Smooth muscle cell (in vitro differentiated cells): ENCODE data around the gene PER3. TPM values are rescaled to one million over a fixed set of nuclear protein-coding genes. Genes with fewer than 3 reads are reported as not detected.
A peak's percentile ranks its signal among the peaks of the same experiment; 100 is the strongest.

Experiments used
- DNase-seq: peaks from one replicate; lab custom pipeline; 2025; ENCODE audit not compliant: unreplicated experiment; lab: John Stamatoyannopoulos, UW
- H2AFZ ChIP-seq: fragments of 200-600 bp; sonication (generic); 2 replicates; pipeline ENCODE4 v1.6.0; 2016; ENCODE audit warnings: antibody characterized with exemption, low read depth, mild to moderate bottlenecking
- H3F3A ChIP-seq: fragments of 200-600 bp; sonication (generic); 2 replicates; pipeline ENCODE4 v1.6.0; 2017; ENCODE audit warnings: antibody characterized with exemption, low read depth
- H3K27ac ChIP-seq: fragments of 200-600 bp; sonication (generic); 2 replicates; pipeline ENCODE4 v1.5.1; 2016; ENCODE audit warnings: low read depth, mild to moderate bottlenecking
- H3K27me3 ChIP-seq: fragments of 200-600 bp; sonication (generic); 2 replicates; pipeline ENCODE4 v1.6.1; 2016; ENCODE audit warnings: low read depth, mild to moderate bottlenecking
- H3K36me3 ChIP-seq: fragments of 200-600 bp; sonication (generic); 2 replicates; pipeline ENCODE4 v1.5.1; 2016; ENCODE audit warnings: low read depth
- H3K4me1 ChIP-seq: fragments of 200-600 bp; sonication (generic); 2 replicates; pipeline ENCODE4 v1.5.1; 2016; ENCODE audit warnings: low read depth
- H3K4me2 ChIP-seq: fragments of 200-600 bp; sonication (generic); 2 replicates; pipeline ENCODE4 v1.6.0; 2016; ENCODE audit warnings: mild to moderate bottlenecking
- H3K4me3 ChIP-seq: fragments of 200-600 bp; sonication (generic); 2 replicates; pipeline ENCODE4 v1.5.1; 2016; ENCODE audit warnings: mild to moderate bottlenecking
- H3K79me2 ChIP-seq: fragments of 200-600 bp; sonication (generic); 2 replicates; pipeline ENCODE4 v1.6.0; 2016; ENCODE audit warnings: low read depth, mild to moderate bottlenecking
- H3K9ac ChIP-seq: fragments of 200-600 bp; sonication (generic); 2 replicates; pipeline ENCODE4 v1.6.0; 2016; ENCODE audit warnings: low read depth
- H3K9me3 ChIP-seq: fragments of 200-600 bp; sonication (generic); replicated peaks from 2 replicates; pipeline ENCODE4 v1.5.1; 2016; ENCODE audit warnings: low read depth
- H4K20me1 ChIP-seq: fragments of 200-600 bp; sonication (generic); 2 replicates; pipeline ENCODE4 v1.6.0; 2016; ENCODE audit warnings: low read depth
- WGBS: methylation state at CpG from one replicate; pipeline ENCODE4 v1.1.7; 2016; ENCODE audit warnings: low lambda C conversion rate; 5-methylcytosine and 5-hydroxymethylcytosine counted together
- polyA plus RNA-seq: library from polyadenylated mRNA; unstranded; fragments of >200 nt; fragmentation: Nextera tagmentation; extraction: Ambion mirVana; gene quantifications from 2 replicates; pipeline ENCODE4 v1.2.1, GENCODE V29; 2016
- total RNA-seq: library from RNA; depleted of rRNA; stranded (reverse); fragments of >200 nt; gene quantifications from 2 replicates; pipeline ENCODE4 v1.2.3, GENCODE V29; 2014
- TF ChIP-seq, protein P1 (sequence below): fragments of 200-600 bp; sonication (generic); IDR thresholded peaks from 2 replicates; pipeline ENCODE4 v1.5.1; 2017; ENCODE audit warnings: borderline replicate concordance, mild to moderate bottlenecking, antibody characterized with exemption; ENCODE audit not compliant: insufficient read depth, poor library complexity, severe bottlenecking

Gene PER3
- total and polyA plus RNA-seq, 2 experiments from 2014 or later: 5.9 to 13.2 TPM

DNA sequence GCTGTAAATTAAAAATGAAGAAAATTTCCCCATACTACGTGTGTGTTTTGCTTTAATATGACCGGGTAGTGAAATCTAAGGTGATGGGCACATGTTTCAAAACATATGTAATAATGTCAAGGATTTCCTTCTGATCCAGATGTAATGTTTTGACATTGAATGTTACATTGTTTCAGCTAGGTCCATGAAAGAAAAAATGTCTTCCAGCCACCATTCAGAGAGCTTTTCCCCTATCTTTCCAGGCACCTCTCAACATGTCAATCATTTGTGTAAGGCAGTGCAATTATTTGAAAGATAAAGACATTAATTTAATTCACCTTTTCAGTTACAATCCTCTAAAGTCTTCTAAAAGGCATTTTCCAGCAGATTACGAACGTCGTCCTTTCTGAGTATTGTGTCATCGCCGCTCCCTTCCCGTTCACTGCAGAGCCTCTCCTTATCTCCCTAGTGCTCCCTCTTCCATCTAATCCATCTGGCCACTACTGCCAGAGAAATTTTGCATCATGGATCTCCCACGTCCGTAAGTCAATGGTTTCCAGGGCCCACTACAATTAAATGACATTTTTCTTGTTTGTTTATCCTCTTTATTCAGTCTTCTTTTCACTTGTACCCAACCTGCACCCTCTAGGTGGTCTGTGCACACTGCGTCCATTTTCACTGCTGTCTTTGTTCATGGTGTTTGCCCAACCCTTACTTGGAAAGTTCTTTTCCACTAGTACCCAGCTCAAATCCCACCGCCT is 14.2 kb upstream of the PER3 start:
- H3K27ac ChIP-seq: no peak overlapping the region
- peaks cover 20% of the 10 kb centered on the region for H3K4me1 ChIP-seq
- peak overlapping the region; percentile 100 for H3K4me2 ChIP-seq
- peaks cover 34% of the 10 kb centered on the region for H3K79me2 ChIP-seq
- DNase-seq: no peak
- H3K36me3 ChIP-seq: no peaks in the 10 kb centered on the region
- peak overlapping the region; percentile 99 for H3K4me3 ChIP-seq
- H3F3A ChIP-seq: no peaks in the 10 kb centered on the region
- peaks cover 21% of the 10 kb centered on the region for H4K20me1 ChIP-seq
- no peaks in the 10 kb centered on the region for H3K9me3 ChIP-seq
- WGBS: 82% methylated on average over 12 of the region's 12 CpGs
- H2AFZ ChIP-seq: no peak overlapping the region
- H3K27me3 ChIP-seq: no peaks in the 10 kb centered on the region
- H3K9ac ChIP-seq: no peak overlapping the region
- TF ChIP-seq, protein P1, sequence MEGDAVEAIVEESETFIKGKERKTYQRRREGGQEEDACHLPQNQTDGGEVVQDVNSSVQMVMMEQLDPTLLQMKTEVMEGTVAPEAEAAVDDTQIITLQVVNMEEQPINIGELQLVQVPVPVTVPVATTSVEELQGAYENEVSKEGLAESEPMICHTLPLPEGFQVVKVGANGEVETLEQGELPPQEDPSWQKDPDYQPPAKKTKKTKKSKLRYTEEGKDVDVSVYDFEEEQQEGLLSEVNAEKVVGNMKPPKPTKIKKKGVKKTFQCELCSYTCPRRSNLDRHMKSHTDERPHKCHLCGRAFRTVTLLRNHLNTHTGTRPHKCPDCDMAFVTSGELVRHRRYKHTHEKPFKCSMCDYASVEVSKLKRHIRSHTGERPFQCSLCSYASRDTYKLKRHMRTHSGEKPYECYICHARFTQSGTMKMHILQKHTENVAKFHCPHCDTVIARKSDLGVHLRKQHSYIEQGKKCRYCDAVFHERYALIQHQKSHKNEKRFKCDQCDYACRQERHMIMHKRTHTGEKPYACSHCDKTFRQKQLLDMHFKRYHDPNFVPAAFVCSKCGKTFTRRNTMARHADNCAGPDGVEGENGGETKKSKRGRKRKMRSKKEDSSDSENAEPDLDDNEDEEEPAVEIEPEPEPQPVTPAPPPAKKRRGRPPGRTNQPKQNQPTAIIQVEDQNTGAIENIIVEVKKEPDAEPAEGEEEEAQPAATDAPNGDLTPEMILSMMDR: no peak

DNA sequence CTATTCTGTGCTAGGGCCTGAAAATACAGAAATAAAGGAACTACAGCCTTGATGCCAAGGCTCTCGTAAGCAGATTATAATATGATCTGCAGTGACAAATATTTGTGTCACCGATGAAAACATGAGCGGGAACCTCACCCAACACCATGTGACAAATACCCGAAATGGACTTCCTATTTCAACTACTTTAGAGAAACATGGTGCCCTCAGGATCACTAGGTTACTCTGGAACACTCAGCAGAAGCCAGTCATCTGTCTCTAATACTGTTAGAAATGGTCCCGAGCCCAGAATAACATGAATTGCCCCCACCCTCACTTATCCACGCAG is 13.5 kb upstream of the PER3 start:
- H3K4me1 ChIP-seq: peaks cover 20% of the 10 kb centered on the region
- H3K27ac ChIP-seq: peak overlapping the region; percentile 85
- H3K9ac ChIP-seq: peak overlapping the region; percentile 94

DNA sequence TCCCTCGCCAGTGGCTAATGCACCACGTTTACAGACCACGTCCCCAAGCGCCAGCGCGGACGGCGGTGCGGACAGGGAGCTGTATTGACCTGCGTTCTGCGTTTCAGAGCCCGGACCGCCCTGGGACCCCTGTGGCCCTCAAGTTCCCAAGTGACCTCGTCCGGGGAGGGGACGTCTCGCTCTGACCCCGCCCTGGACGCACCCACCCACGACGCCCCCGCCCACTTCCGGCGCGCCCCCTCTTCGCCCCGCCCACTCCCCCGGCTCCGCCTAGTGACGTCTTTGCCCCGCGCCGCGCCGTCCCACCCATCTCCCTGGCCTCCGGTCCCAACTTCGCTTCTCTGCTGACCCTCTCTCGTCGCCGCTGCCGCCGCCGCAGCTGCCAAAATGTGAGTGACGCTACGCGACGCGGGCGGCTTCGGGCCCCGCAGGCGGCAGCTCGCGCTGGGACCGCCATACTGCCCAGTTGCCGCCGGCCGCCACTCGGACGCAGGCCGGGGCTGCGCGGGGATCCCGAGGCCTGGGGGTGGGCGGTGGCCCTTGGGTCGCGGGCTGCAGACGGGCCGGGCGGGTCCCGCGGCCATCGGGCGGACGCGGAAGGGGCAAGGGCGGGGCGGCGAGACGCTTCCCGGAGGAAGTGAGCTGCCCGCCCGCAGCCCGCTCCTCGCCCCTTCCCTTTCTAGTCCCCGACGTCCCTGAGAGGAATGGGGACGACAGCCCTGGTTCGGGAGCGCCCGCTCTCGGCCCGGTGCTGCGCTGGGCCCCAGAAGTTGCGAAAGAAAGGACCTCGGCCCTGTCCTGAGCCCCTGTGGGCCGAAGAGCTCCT is 12.9 kb upstream of the PER3 start, which contains the start of gene VAMP3:
VAMP3 (plus strand) TSS at position 300 of the 826 bp plus-strand sequence; CDS start at position 388, 88 bp downstream.
- Histone ChIP-seq H3F3A (no peaks in the 10 kb centered on the region), H3K27me3 (no peaks in the 10 kb centered on the region), H3K27ac (peak within 1 kb of the TSS; percentile 85), H3K4me1 (peaks cover 18% of the 10 kb centered on the region), H3K9me3 (no peaks in the 10 kb centered on the region), H3K36me3 (no peaks in the 10 kb centered on the region), H4K20me1 (peaks cover 32% of the 10 kb centered on the region), H3K79me2 (peaks cover 47% of the 10 kb centered on the region), H3K9ac (peak within 1 kb of the TSS; percentile 94), H3K4me2 (peak within 1 kb of the TSS; percentile 100), H3K4me3 (peak within 1 kb of the TSS; percentile 99), H2AFZ (peak within 1 kb of the TSS; percentile 91)
- TF ChIP-seq, protein P1: no peak
- DNase-seq: peak; percentile 77
- WGBS: under 1% methylated on average over 61 of the region's 97 CpGs

More for the DNA sequence above, 13.5 kb upstream of the PER3 start:
- Histone ChIP-seq H4K20me1 (peaks cover 27% of the 10 kb centered on the region), H3K4me3 (peak overlapping the region; percentile 99), H3K4me2 (peak overlapping the region; percentile 100), H3K9me3 (no peaks in the 10 kb centered on the region), H3F3A (no peaks in the 10 kb centered on the region), H2AFZ (peak overlapping the region; percentile 91), H3K27me3 (no peaks in the 10 kb centered on the region), H3K79me2 (peaks cover 41% of the 10 kb centered on the region), H3K36me3 (no peaks in the 10 kb centered on the region)
- 50% methylated on average over 6 of the region's 6 CpGs for WGBS
- TF ChIP-seq, protein P1: no peak
- DNase-seq: no peak
